Measurements from ENCODE around the gene MFSD11. TPM values are rescaled to one million over a fixed set of nuclear protein-coding genes. Genes with fewer than 3 reads are reported as not detected.
"Not testable (repeated sequence)": the region's sequence is repeated elsewhere in the genome, so short reads cannot be mapped to it uniquely, and the experiment has no call there.

The MFSD11 gene
- total and polyA plus RNA-seq, 8 donors: 7.0 to 66.1 (median 14.1) TPM

GRCh38 chr17:76801706-76802105 is 63.8 kb downstream of the MFSD11 start:
- no peak for DNase-seq
- intact Hi-C loops (cut with DNase I; ENCODE audit: low total_unique reads): no loop called here
- Histone ChIP-seq H3K27me3 (no peaks in the 10 kb centered on the region), H3K9me3 (no peaks in the 10 kb centered on the region), H3K4me1 (no peaks in the 10 kb centered on the region), H3K4me3 (no peak overlapping the region), H3K27ac (no peak overlapping the region), H3K36me3 (no peaks in the 10 kb centered on the region)
- 85 to 94% (median 91%) methylated on average over 5 of the region's 5 CpGs for WGBS, 5 donors
- TF ChIP-seq EP300 (IDR thresholded peaks at IDR 0.05) (no peak), CTCF (IDR thresholded peaks at IDR 0.05) (no peak), POLR2A (IDR thresholded peaks at IDR 0.05) (no peak), POLR2AphosphoS5 (IDR thresholded peaks at IDR 0.05) (no peak)

GRCh38 chr17:76805319-76805718 is 67.4 kb downstream of the MFSD11 start:
- no peaks in the 10 kb centered on the region for H3K27me3 ChIP-seq
- no peak overlapping the region for H3K4me3 ChIP-seq
- no peaks in the 10 kb centered on the region for H3K9me3 ChIP-seq
- H3K4me1 ChIP-seq: no peaks in the 10 kb centered on the region
- H3K27ac ChIP-seq: no peak overlapping the region
- WGBS, 5 donors: 75 to 87% (median 78%) methylated on average over 9 of the region's 9 CpGs
- no peak for TF ChIP-seq EP300 (IDR thresholded peaks at IDR 0.05)
- TF ChIP-seq POLR2A (IDR thresholded peaks at IDR 0.05): no peak
- no peak for TF ChIP-seq POLR2AphosphoS5 (IDR thresholded peaks at IDR 0.05)
- no peak for TF ChIP-seq CTCF (IDR thresholded peaks at IDR 0.05)
- intact Hi-C loops (cut with DNase I; ENCODE audit: low total_unique reads): no loop called here
- DNase-seq: no peak
- no peaks in the 10 kb centered on the region for H3K36me3 ChIP-seq

GRCh38 chr17:76806151-76806550 is 68.2 kb downstream of the MFSD11 start:
- H3K4me3 ChIP-seq; H3K36me3 ChIP-seq; H3K27ac ChIP-seq; H3K9me3 ChIP-seq; DNase-seq; intact Hi-C loops (cut with DNase I; ENCODE audit: low total_unique reads); H3K4me1 ChIP-seq; H3K27me3 ChIP-seq: not testable (repeated sequence)
- 91 to 96% (median 92%) methylated on average over 18 to 32 of the region's 32 CpGs for WGBS, 5 donors

- 88 to 96% (median 91%) methylated on average over 3 to 4 of the region's 4 CpGs for WGBS, 5 donors
Observed at GRCh38 chr17:76806767-76807166, 68.8 kb downstream of the MFSD11 start.

GRCh38 chr17:76808326-76808725 is 70.4 kb downstream of the MFSD11 start:
- intact Hi-C loops (cut with DNase I; ENCODE audit: low total_unique reads): no loop called here
- Histone ChIP-seq H3K4me3 (no peak overlapping the region), H3K27ac (no peak overlapping the region), H3K36me3 (no peaks in the 10 kb centered on the region), H3K27me3 (peaks cover 0 to 8% (median 0%) of the 10 kb centered on the region in 3 donors), H3K4me1 (no peaks in the 10 kb centered on the region), H3K9me3 (no peaks in the 10 kb centered on the region)
- 88 to 96% (median 94%) methylated on average over 4 of the region's 4 CpGs for WGBS, 5 donors
- no peak for TF ChIP-seq CTCF (IDR thresholded peaks at IDR 0.05)
- TF ChIP-seq POLR2AphosphoS5 (IDR thresholded peaks at IDR 0.05): no peak
- no peak for TF ChIP-seq POLR2A (IDR thresholded peaks at IDR 0.05)
- no peak for TF ChIP-seq EP300 (IDR thresholded peaks at IDR 0.05)
- no peak for DNase-seq

More at GRCh38 chr17:76806767-76807166, 68.8 kb downstream of the MFSD11 start:
- DNase-seq; H3K4me3 ChIP-seq; H3K36me3 ChIP-seq; H3K27me3 ChIP-seq; intact Hi-C loops (cut with DNase I; ENCODE audit: low total_unique reads); H3K4me1 ChIP-seq; H3K27ac ChIP-seq; H3K9me3 ChIP-seq: not testable (repeated sequence)
